AG09319 (cell line): Measurements from ENCODE around the gene FAM72B.
"Not testable (repeated sequence)": the region's sequence is repeated elsewhere in the genome, so short reads cannot be mapped to it uniquely, and the experiment has no call there.

ENCODE experiments used
- DNase-seq: peaks from one replicate; pipeline ENCODE4 v3.0.0-alpha.2; 2010; ENCODE audit warnings: low read depth; ENCODE audit errors: extremely low read depth

Gene FAM72B

DNA sequence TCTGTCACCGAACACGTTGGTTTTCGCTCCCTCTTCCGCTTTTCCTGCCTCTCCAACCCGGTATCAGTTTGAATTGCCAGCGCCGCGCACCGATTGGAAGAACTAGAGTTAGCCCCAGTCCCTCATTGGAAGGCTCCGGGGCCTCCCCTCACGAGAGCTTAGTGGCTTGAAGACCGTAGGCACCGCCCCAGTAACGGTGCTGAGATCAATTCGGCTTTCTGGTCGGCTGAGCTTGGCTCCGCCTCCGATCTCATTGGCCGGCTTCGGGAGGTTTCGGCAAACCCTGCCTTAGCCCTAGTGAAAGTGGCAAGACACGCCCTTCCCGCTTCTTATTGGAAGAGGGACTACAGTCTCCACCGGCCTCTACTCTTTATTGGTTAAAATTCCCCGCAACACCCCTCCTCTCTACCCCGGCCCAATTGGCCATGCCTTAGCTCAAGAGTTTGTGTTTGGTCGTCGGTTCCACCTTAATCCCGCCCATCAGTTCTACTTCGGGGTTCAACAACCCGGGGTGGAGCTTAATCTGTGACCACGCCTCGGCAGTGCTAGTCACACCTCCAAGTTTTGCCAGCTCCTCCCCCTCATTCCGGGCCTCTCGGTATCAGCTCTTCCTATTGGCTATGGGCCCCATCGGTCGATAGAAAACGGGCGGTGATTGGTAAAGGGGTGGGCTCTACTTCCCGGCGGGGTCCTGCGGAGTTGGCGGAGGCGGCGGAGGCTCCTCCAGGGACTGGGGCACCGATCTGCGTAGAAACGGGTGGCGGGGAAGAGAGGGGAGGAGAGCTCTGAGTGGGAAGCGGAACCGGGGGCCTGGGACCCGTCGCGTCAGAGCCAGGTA is at the start of gene FAM72B, which contains the start of gene SRGAP2C:
FAM72B (minus strand) TSS at position 51 of the 838 bp plus-strand sequence. CDS start 851 bp downstream, outside the sequence.
SRGAP2C (plus strand) TSS at position 686 of the 838 bp plus-strand sequence. CDS start 2,472 bp downstream, outside the sequence.
- peak; percentile 99 for DNase-seq

DNA sequence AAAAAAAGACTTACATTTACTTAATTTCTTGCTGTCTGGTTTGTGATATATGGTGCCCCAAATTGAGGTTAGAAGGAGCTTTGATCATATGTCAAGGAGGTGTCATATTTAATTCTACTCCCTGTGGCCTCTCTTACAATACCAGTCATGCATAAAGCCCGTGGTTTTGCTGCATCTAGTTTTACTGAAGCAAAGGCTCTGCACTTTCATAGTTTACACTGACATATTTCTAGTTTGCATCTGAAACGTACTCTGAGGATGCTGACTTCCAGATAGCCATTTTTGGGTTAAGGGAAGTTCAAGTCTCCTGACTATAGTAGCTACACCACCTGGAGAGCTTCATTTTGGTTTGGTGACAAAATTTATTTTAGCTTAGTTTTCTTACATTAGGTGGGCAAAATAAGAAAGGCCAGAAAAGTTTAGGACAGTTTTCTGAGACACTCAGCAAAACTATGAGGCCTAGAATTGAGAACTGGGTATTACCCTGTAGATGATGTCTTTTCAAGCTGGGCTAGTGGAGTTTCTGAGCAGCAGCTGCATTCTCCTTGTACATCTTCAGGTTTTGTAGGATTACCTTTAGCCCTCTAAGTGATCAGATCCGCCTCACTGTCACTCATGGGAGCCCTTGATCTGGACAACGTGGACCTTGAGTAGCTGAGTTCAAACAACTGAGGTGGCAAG is 48.4 kb upstream of the FAM72B start:
- DNase-seq, result not testable (repeated sequence)

DNA sequence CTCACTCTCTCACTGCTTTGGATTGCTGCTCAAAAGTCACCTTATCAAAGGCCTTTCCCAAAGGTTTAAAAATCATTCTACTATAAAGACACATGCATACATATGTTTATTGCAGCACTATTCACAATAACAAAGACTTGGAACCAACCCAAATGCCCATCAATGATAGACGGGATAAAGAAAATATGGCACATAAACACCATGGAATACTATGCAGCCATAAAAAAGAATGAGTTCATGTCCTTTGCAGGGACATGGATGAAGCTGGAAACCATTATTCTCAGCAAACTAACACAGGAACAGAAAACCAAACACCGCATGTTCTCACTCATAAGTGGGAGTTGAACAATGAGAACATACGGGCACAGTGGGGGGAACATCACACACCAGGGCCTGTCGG is 46.5 kb upstream of the FAM72B start:
- DNase-seq, result not testable (repeated sequence)

DNA sequence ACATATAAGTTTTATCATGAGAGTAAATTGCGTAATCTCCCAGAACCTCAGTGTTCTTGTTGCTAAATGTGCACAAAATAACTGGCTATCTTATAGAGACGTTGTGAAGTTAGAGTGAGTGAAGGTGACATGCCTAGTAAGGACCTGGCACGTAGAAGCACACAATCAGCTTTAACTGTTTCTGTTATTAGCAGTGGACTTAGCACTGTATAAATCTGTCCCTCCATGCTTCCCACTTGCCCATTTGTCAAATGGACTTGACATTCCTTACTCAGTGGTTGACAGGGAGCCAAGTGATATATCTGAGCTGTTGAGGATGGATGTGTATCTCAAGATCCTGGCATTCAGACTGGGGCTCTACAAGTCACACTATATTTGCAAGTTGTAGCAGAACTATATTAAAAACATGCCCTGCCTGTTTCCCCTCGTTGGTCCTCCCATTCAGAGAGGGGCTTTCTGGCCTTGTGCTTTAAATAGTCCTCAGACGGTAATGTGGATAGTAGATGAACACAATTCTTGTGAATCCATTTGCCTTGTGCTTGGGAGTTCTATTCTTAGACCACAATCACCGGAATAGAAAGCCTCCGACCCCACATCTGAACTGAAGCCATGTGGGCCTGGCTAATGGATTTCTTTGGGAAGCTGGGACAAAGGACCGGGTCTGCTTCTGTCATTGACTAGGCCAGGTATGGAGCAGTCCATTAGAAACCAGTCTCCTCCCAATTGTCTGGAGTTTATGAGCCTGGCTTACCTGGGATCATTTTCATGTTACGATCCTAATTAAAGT is 43.6 kb upstream of the FAM72B start:
- not testable (repeated sequence) for DNase-seq

DNA sequence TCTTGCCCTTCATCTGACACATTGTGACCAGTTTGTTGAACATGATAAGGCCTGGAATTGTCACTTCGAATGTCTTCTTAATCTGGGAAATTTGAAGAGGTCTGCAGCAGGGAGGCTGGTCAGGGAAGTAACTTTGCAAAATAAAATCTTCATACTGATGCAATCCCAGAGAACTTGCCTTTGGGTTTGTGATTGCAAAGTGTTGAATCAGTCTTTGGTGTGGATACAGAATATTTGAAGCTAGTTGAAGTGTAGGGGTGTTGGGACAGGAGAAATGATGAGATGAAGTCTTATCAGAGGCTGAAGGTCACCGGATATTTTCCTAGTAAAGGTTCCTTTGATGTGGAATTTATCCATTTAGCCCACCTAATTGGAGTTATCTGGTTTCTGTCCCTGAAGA is 42.8 kb upstream of the FAM72B start:
- not testable (repeated sequence) for DNase-seq

DNA sequence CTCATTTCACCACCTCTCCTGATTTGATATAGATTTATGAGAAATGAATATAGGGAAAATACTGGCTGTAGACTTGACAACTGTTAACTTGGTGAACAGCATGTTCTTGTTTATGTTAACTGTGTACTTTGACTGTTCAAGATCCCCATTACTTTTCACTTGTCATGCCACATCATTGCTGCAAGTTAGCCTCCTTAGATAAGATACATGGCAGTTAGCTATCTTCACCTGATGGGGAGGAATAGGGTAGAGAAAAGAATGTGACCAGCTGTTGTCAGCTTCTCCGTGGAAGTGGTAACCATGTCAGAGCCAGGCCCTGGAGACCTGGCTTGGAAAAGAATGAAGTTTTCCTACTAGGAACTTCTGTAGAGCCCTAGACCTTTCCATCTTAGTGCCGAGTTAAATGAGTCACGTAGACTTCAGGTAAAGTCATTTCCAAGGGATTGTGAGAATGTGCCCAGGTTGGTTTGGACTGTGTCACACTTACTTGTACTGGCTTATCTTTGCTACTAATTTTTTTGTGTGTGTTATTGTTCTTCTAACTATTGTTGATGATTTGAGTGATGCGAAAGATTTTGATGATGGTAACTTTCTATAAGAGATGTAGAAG is 42.3 kb upstream of the FAM72B start:
- not testable (repeated sequence) for DNase-seq

DNA sequence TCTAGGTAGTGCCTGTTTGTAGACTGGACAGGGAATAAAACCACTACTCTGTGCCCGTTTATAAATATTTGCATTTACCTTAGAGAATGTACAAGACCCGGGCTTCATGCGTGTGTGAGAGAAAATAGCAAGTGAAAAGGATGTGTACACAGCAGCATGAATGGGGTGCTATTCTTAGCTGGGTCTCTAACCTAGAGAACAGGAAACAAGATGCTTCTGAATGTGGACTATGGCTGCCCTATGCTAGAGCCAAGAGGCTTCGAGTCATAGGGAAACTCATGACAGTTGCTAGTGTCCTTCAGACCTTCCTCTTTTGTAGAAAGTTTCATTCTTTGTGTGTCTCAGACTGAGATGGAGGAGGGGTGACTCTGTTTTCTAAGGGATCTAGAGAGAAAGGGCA is 40.6 kb upstream of the FAM72B start:
- not testable (repeated sequence) for DNase-seq

DNA sequence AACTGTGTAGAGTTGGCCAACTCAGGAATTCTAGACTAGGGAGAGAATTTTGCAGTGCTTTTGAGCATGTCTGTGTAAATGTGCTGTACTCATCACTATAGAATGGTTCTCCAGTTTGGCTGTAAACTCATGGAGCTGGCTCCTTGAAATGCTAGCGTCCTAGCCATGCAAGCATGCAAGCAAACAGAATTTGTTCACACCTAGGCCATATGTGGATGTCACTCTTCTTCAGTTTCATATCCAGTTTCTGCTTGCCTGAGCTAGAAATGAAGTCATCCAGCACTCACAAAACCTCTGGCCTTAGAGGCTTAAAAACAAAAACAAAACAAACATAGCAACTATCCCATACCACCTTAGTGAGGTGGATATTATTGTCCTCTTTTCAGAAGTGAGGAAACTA is 37.6 kb upstream of the FAM72B start:
- DNase-seq, result not testable (repeated sequence)

DNA sequence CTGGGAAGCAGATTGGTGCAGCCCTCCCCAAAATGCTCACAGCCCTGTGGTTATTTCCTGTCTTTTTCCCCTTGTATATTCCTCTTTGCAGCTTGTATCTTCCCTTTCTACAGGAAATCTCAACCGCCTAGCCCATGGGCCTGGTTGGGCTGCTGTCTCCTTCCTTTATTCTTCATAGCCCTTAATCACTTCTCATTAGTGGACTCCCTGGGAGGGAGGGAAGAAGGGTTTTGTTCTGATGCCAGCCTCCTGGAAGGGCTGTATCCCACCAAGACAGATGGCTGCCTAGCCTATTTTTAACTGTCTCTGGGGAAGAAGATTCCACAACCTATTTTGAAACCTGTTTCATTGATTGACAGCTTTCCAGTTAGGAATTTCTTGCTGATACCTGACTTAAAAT is 32.5 kb upstream of the FAM72B start:
- DNase-seq, result not testable (repeated sequence)

DNA sequence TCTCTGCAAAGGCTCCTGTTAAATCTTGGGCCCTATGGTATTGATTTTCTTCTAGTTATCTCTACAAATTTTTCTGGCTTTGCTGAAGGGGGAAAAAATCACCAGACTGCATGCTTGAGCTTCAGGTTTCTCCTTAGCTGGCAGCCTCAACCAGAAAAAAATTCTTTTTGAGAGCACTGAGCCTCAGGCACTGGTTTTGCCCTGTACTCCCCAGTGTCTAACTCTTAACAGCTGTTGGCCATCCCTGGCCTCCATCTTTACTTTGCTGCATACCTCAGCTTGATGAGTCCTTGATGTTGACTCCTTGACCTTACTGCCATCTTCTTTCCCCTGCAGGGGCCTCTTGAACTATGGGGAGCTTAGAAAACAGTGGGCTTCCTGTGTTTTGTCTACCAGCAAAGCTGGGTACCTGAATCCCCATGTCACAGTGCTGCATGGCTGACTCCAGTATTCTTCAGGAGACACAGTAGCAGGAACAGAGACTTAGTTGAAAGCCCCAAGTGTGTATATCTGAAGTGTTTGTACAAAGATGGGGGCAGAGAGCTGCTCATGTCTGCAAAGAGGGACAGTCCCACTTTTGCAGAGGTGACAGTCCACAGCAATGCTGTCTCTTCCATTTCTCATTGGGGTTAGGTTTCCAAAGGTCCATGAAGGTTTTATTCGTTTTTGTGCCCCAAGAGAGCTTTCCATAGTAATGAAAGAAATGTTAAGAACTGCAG is 31.7 kb upstream of the FAM72B start:
- not testable (repeated sequence) for DNase-seq

DNA sequence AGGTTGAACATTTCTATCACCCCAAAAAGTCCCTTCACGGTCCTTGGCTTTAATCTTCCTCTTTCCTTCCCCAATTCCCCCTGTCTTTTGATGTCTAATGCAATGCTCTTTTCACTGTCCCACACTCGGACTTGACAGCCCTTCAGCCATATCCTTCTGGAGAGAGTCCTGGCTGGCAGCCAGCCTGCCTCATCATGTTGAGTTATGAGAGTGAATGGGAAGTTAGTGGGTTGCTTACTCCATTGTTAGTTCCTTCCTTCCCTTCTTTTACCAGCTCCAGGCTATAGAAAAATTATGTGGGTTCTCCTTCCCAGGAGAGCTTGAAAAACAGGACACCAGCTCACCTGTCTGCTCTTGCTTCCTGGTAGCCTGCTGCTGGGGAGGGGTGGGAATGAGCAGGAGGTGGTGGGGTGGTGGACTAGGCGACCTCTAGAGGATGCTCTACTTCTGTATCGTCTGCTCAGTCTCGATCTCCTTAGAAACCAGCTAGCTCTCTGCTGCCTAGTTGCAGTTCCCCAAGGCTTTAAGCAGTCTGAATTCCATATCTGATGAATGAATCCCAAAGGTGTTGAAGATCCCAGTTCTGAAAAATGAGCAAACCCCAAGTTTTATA is 30.5 kb upstream of the FAM72B start:
- DNase-seq, result not testable (repeated sequence)

DNA sequence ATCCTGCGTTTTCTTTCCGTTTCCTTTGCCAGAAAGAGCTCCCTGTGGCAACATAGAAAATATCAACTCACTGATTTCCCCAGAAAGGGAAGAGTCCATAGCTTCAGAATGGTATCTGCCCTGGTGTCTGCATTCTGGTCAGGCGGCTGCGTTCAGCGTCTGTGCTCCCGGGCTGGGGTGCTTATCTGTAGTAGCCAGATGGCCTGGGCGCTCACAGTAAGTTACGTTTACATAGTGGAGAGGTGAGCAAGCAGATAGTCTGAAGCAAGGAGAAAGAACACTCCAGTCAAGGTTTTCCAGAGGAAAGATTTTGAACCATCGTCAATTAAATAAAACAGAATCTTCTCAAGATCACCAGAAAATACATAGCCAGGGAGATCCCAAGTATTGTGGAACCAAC is 29.4 kb upstream of the FAM72B start:
- DNase-seq, result not testable (repeated sequence)

DNA sequence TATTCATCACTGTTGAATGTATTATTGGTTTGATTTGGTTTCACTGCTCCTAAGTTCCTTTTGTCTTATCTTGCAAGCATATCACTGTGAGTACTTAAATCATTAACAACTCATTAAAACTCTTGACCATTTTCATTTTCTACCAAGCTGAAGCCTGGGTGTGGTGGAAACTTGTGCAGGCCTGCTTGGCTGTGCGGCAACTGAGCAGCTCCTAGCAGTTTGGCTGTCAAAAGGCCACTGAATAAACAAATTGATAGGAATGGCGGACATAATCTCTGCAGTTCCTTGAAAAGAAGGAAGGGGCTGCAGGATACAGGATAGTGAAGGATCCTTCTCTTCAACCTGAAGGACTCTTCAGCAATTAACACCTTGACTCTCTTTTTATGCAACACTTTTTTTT is 26.6 kb upstream of the FAM72B start:
- DNase-seq, result not testable (repeated sequence)

DNA sequence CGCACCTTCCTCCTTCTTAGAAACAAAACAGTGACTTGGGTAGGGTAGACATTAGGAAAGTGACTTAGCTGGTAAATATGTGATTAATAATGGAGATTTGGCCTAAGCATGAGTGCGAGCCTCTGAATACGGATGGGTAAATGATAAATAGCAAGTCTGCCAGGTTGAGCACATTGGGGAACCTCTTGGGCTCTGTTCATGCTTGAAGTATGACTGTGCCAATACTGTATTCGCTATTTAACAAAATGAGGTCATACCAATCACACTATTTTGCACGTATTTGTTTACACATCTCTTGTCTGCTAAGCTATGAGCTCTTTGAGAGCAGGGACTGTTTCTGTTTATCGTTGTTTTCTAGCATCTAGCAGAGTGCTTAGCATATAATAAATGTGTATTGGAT is 24.2 kb upstream of the FAM72B start:
- not testable (repeated sequence) for DNase-seq

DNA sequence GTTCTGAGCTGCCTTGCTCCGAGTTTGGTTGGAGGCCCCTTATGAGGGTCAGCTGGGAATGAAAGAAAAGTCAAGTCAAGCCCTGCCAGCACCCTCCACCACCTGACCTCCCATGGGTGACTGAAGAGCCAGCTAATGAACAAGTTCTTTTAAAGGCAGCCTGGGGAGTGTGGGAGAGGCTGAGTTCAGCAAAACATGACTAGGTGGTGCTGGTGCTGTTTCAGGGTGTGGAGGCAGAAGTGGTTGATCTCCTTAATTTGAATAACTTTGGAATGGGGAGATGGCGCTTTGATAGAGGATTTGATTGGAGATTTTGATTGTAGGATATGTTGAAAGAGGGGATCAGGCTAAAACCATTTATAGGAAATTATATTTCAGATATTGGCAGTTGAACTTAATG is 23.2 kb upstream of the FAM72B start:
- DNase-seq, result not testable (repeated sequence)

DNA sequence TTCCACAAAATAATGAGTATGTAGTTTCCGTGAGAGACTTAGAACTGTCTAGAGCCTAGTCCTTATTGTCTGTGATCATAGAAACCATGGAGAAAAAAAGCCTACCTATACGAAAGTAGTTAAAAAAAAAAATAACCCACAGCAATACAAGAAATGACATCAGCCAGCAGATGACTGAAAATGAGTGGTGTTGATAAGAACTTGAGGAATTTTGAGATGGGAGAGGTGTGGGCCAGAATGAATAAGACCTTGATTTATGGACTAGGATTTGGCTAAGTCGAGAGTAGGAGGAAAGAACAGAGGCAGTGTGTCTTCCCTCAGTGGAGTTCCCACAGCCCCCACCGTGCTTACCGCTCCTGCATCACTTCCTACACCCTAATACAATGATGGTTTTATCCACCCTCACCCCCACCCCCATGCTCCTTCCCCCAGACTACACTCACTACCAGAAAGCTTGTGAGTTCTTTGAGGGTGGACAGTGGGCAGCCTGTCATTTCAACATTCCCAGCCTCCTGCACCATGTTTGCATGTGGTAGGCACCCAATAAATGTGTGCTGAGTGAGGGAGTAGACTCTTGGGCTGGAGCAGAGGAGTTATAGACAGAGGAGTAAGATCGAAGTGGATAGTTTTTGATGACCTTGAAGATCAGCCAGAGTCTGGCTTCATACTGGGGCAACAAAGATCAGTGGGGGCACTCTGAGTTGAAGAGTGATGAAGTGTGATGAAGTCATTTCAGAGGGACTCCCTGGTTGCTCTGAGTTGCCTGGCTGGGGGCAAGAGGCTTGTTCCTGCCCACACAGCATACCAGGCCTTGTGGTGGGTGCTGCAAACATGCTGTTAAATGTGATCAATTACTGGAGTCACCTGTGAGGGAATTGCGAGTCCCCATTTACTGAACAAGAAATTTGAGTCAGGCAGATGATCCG is 21.9 kb upstream of the FAM72B start:
- DNase-seq, result not testable (repeated sequence)

DNA sequence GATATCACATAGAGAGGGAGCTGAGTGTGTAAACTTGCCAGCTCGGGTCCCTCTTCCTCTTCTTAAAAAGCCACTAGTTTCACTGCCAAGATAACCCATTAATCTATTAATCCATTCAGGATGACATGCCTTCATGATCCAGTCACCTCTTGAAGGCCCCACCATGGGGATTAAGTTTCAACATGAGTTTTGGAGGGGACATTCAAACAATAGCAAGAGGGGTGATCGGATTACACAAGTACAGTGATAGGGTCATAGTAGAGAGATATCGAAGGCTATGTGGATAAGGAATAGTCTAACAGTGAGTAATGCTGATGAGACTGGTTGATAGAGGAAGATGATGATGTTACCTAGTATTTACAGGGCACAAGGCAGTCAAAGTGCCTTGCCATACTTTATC is 18.8 kb upstream of the FAM72B start:
- not testable (repeated sequence) for DNase-seq
